Measurements from ENCODE around the gene FGF12. TPM values are rescaled to one million over a fixed set of nuclear protein-coding genes. Genes with fewer than 3 reads are reported as not detected.

The FGF12 gene
- total RNA-seq, 1 donor from 2014 or later, result not detected

- Mint-ChIP-seq H3K4me1 (ENCODE audit: low read depth) (no peaks in the 10 kb centered on the region), H3K27ac (no peak overlapping the region), H3K27me3 (ENCODE audit: insufficient read depth) (no peaks in the 10 kb centered on the region), H3K9me3 (no peaks in the 10 kb centered on the region), H3K36me3 (ENCODE audit: low read depth) (no peaks in the 10 kb centered on the region), H3K4me3 (no peak overlapping the region)
- DNase-seq (ENCODE audit: low spot score), result no peak
- intact Hi-C loops (cut with micrococcal nuclease), result no loop called here
Observed at GRCh38 chr3:192313605-192314004, 413.7 kb downstream of the FGF12 start.

- intact Hi-C loops (cut with micrococcal nuclease), result no loop called here
- no peak for DNase-seq (ENCODE audit: low spot score)
- H3K27ac Mint-ChIP-seq, result no peak overlapping the region
- H3K36me3 Mint-ChIP-seq (ENCODE audit: low read depth), result no peaks in the 10 kb centered on the region
- H3K9me3 Mint-ChIP-seq, result no peaks in the 10 kb centered on the region
- no peaks in the 10 kb centered on the region for H3K27me3 Mint-ChIP-seq (ENCODE audit: insufficient read depth)
- H3K4me1 Mint-ChIP-seq (ENCODE audit: low read depth), result no peaks in the 10 kb centered on the region
- no peak overlapping the region for H3K4me3 Mint-ChIP-seq
Observed at GRCh38 chr3:192307631-192308030, 419.7 kb downstream of the FGF12 start.

GRCh38 chr3:192303235-192303634 lies 424.1 kb downstream of the FGF12 start:
- Mint-ChIP-seq H3K27me3 (ENCODE audit: insufficient read depth) (no peaks in the 10 kb centered on the region), H3K4me3 (no peak overlapping the region), H3K27ac (no peak overlapping the region), H3K36me3 (ENCODE audit: low read depth) (no peaks in the 10 kb centered on the region), H3K9me3 (no peaks in the 10 kb centered on the region), H3K4me1 (ENCODE audit: low read depth) (no peaks in the 10 kb centered on the region)
- no peak for DNase-seq (ENCODE audit: low spot score)
- intact Hi-C loops (cut with micrococcal nuclease), result no loop called here

GRCh38 chr3:192302721-192303120 lies 424.6 kb downstream of the FGF12 start:
- Mint-ChIP-seq H3K36me3 (ENCODE audit: low read depth) (no peaks in the 10 kb centered on the region), H3K4me1 (ENCODE audit: low read depth) (no peaks in the 10 kb centered on the region), H3K27me3 (ENCODE audit: insufficient read depth) (no peaks in the 10 kb centered on the region), H3K27ac (no peak overlapping the region), H3K9me3 (no peaks in the 10 kb centered on the region), H3K4me3 (no peak overlapping the region)
- intact Hi-C loops (cut with micrococcal nuclease), result no loop called here
- no peak for DNase-seq (ENCODE audit: low spot score)

GRCh38 chr3:192299921-192300320 lies 427.4 kb downstream of the FGF12 start:
- no peaks in the 10 kb centered on the region for H3K36me3 Mint-ChIP-seq (ENCODE audit: low read depth)
- DNase-seq (ENCODE audit: low spot score), result no peak
- H3K9me3 Mint-ChIP-seq, result no peaks in the 10 kb centered on the region
- H3K4me3 Mint-ChIP-seq, result no peak overlapping the region
- H3K4me1 Mint-ChIP-seq (ENCODE audit: low read depth), result no peaks in the 10 kb centered on the region
- H3K27me3 Mint-ChIP-seq (ENCODE audit: insufficient read depth), result no peaks in the 10 kb centered on the region
- H3K27ac Mint-ChIP-seq, result no peak overlapping the region
- intact Hi-C loops (cut with micrococcal nuclease), result no loop called here

GRCh38 chr3:192296845-192297244 lies 430.5 kb downstream of the FGF12 start:
- Mint-ChIP-seq H3K4me1 (ENCODE audit: low read depth) (no peaks in the 10 kb centered on the region), H3K27me3 (ENCODE audit: insufficient read depth) (peaks cover 1% of the 10 kb centered on the region), H3K27ac (no peak overlapping the region), H3K36me3 (ENCODE audit: low read depth) (no peaks in the 10 kb centered on the region), H3K4me3 (no peak overlapping the region), H3K9me3 (no peaks in the 10 kb centered on the region)
- DNase-seq (ENCODE audit: low spot score), result no peak
- intact Hi-C loops (cut with micrococcal nuclease), result no loop called here

GRCh38 chr3:192284443-192285072 lies 442.8 kb downstream of the FGF12 start:
- Mint-ChIP-seq H3K27me3 (ENCODE audit: insufficient read depth) (no peaks in the 10 kb centered on the region), H3K9me3 (no peaks in the 10 kb centered on the region), H3K4me3 (no peak overlapping the region), H3K27ac (no peak overlapping the region), H3K36me3 (ENCODE audit: low read depth) (no peaks in the 10 kb centered on the region), H3K4me1 (ENCODE audit: low read depth) (no peaks in the 10 kb centered on the region)
- intact Hi-C loops (cut with micrococcal nuclease), result no loop called here
- no peak for DNase-seq (ENCODE audit: low spot score)

- no peaks in the 10 kb centered on the region for H3K9me3 Mint-ChIP-seq
- H3K36me3 Mint-ChIP-seq (ENCODE audit: low read depth), result no peaks in the 10 kb centered on the region
- H3K27me3 Mint-ChIP-seq (ENCODE audit: insufficient read depth), result no peaks in the 10 kb centered on the region
- H3K4me3 Mint-ChIP-seq, result no peak overlapping the region
- intact Hi-C loops (cut with micrococcal nuclease), result no loop called here
- no peak for DNase-seq (ENCODE audit: low spot score)
- no peak overlapping the region for H3K27ac Mint-ChIP-seq
- H3K4me1 Mint-ChIP-seq (ENCODE audit: low read depth), result no peaks in the 10 kb centered on the region
Observed at GRCh38 chr3:192281207-192281880, 446.0 kb downstream of the FGF12 start.

GRCh38 chr3:192279664-192280063 lies 447.7 kb downstream of the FGF12 start:
- H3K27me3 Mint-ChIP-seq (ENCODE audit: insufficient read depth), result no peaks in the 10 kb centered on the region
- DNase-seq (ENCODE audit: low spot score), result no peak
- no peaks in the 10 kb centered on the region for H3K36me3 Mint-ChIP-seq (ENCODE audit: low read depth)
- no peaks in the 10 kb centered on the region for H3K4me1 Mint-ChIP-seq (ENCODE audit: low read depth)
- no peak overlapping the region for H3K27ac Mint-ChIP-seq
- no peak overlapping the region for H3K4me3 Mint-ChIP-seq
- no peaks in the 10 kb centered on the region for H3K9me3 Mint-ChIP-seq
- intact Hi-C loops (cut with micrococcal nuclease), result no loop called here

GRCh38 chr3:192277477-192277876 lies 449.9 kb downstream of the FGF12 start:
- no peak overlapping the region for H3K4me3 Mint-ChIP-seq
- H3K36me3 Mint-ChIP-seq (ENCODE audit: low read depth), result no peaks in the 10 kb centered on the region
- DNase-seq (ENCODE audit: low spot score), result no peak
- no peaks in the 10 kb centered on the region for H3K4me1 Mint-ChIP-seq (ENCODE audit: low read depth)
- no peaks in the 10 kb centered on the region for H3K9me3 Mint-ChIP-seq
- H3K27ac Mint-ChIP-seq, result no peak overlapping the region
- intact Hi-C loops (cut with micrococcal nuclease), result no loop called here
- no peaks in the 10 kb centered on the region for H3K27me3 Mint-ChIP-seq (ENCODE audit: insufficient read depth)

GRCh38 chr3:192275741-192276355 lies 451.5 kb downstream of the FGF12 start:
- Mint-ChIP-seq H3K4me1 (ENCODE audit: low read depth) (no peaks in the 10 kb centered on the region), H3K9me3 (no peaks in the 10 kb centered on the region), H3K27ac (no peak overlapping the region), H3K36me3 (ENCODE audit: low read depth) (no peaks in the 10 kb centered on the region), H3K27me3 (ENCODE audit: insufficient read depth) (no peaks in the 10 kb centered on the region), H3K4me3 (no peak overlapping the region)
- DNase-seq (ENCODE audit: low spot score), result no peak
- intact Hi-C loops (cut with micrococcal nuclease), result no loop called here

- no peaks in the 10 kb centered on the region for H3K4me1 Mint-ChIP-seq (ENCODE audit: low read depth)
- no peak overlapping the region for H3K27ac Mint-ChIP-seq
- no peaks in the 10 kb centered on the region for H3K27me3 Mint-ChIP-seq (ENCODE audit: insufficient read depth)
Observed at GRCh38 chr3:192273697-192274010, 453.7 kb downstream of the FGF12 start.

GRCh38 chr3:192273001-192273696 lies 454.2 kb downstream of the FGF12 start:
- Mint-ChIP-seq H3K4me1 (ENCODE audit: low read depth) (no peaks in the 10 kb centered on the region), H3K27ac (no peak overlapping the region), H3K9me3 (no peaks in the 10 kb centered on the region), H3K27me3 (ENCODE audit: insufficient read depth) (no peaks in the 10 kb centered on the region), H3K36me3 (ENCODE audit: low read depth) (no peaks in the 10 kb centered on the region), H3K4me3 (no peak overlapping the region)
- DNase-seq (ENCODE audit: low spot score), result no peak
- intact Hi-C loops (cut with micrococcal nuclease), result no loop called here

More at GRCh38 chr3:192273697-192274010, 453.7 kb downstream of the FGF12 start:
- Mint-ChIP-seq H3K36me3 (ENCODE audit: low read depth) (no peaks in the 10 kb centered on the region), H3K4me3 (no peak overlapping the region), H3K9me3 (no peaks in the 10 kb centered on the region)
- intact Hi-C loops (cut with micrococcal nuclease), result no loop called here
- DNase-seq (ENCODE audit: low spot score), result no peak

Data from activated T-helper 1 cell treated with anti-CD3 and anti-CD28 coated beads, Interleukin-12 subunit alpha, Interleukin-12 subunit beta, Interleukin-2, Interleukin-4 antibody, amounts not matched to agents 30 ng/mL and 10 ng/mL and 1 ng/mL, durations not matched to agents 14 hours and 24 hours and 36 hours (primary cell).